GM12872 (cell line): ENCODE data around the gene NF1.

ENCODE experiments used
- CTCF ChIP-seq: IDR thresholded peaks from 3 replicates; pipeline ENCODE4 v1.5.1; 2011; ENCODE audit warnings: low read depth, mild to moderate bottlenecking, low read length, moderate library complexity; ENCODE audit not compliant: insufficient read depth

Gene NF1

GRCh38 chr17:31320241-31320640, 225.5 kb downstream of the NF1 start:
- no peak for TF ChIP-seq CTCF

GRCh38 chr17:31320791-31321190, 226.0 kb downstream of the NF1 start:
- TF ChIP-seq CTCF = no peak

- TF ChIP-seq CTCF = no peak
Measured at GRCh38 chr17:31321481-31321880, 226.7 kb downstream of the NF1 start, which contains the start of gene EVI2A. TSS of gene EVI2A (minus strand) at chr17:31321622. CDS start at chr17:31319013, 2,609 bp downstream.

GRCh38 chr17:31321966-31322365, 227.2 kb downstream of the NF1 start:
- no peak for TF ChIP-seq CTCF

- no peak for TF ChIP-seq CTCF
Measured at GRCh38 chr17:31323551-31323950, 228.8 kb downstream of the NF1 start.

GRCh38 chr17:31327534-31328159, 232.9 kb downstream of the NF1 start:
- no peak for TF ChIP-seq CTCF

GRCh38 chr17:31328160-31328535, 233.4 kb downstream of the NF1 start:
- TF ChIP-seq CTCF = no peak
